Endometrial microvascular endothelial cells (primary cell): ENCODE data around the gene FZD10. TPM values are rescaled to one million over a fixed set of nuclear protein-coding genes. Genes with fewer than 3 reads are reported as not detected.

ENCODE experiments used
- in situ Hi-C: cut with HindIII; loops from 2 replicates; pipeline ENCODE4 v1.10.0; 2017; ENCODE audit warnings: low sequenced_read_pairs, low pct_unique_long_range_greater_than_20kb; ENCODE audit errors: inconsistent ontology term
- total RNA-seq: library from RNA; depleted of rRNA; stranded (reverse); fragments of >200 nt; gene quantifications from one replicate; pipeline ENCODE4 v1.2.3, GENCODE V29; 2015; ENCODE audit errors: inconsistent ontology term

The FZD10 gene, protein sequence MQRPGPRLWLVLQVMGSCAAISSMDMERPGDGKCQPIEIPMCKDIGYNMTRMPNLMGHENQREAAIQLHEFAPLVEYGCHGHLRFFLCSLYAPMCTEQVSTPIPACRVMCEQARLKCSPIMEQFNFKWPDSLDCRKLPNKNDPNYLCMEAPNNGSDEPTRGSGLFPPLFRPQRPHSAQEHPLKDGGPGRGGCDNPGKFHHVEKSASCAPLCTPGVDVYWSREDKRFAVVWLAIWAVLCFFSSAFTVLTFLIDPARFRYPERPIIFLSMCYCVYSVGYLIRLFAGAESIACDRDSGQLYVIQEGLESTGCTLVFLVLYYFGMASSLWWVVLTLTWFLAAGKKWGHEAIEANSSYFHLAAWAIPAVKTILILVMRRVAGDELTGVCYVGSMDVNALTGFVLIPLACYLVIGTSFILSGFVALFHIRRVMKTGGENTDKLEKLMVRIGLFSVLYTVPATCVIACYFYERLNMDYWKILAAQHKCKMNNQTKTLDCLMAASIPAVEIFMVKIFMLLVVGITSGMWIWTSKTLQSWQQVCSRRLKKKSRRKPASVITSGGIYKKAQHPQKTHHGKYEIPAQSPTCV
- not detected for total RNA-seq

DNA sequence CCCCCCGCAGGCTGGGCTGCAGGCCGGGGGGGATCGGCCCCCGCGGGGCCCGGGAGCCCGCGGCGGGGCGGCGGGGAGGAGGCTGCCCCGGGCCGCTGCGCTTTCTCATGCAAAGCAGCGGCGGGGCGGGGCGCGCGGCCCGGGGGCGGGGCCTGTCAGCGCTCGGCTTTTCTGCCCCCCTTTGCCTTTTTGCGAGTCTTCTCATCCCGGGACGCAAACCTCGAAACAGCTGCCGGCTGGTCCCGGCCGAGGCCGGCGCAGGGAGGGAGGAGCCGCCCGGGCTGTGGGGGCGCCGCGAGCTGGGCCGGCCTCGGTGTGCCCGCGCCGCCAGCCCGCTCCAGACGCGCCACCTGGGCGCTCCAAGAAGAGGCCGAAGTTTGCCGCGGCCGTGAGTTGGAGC lies at the start of gene FZD10:
Gene FZD10 (plus strand): TSS at position 198 of the 400 bp plus-strand sequence. CDS start 479 bp downstream, outside the sequence.
- in situ Hi-C loops: no loop called here

DNA sequence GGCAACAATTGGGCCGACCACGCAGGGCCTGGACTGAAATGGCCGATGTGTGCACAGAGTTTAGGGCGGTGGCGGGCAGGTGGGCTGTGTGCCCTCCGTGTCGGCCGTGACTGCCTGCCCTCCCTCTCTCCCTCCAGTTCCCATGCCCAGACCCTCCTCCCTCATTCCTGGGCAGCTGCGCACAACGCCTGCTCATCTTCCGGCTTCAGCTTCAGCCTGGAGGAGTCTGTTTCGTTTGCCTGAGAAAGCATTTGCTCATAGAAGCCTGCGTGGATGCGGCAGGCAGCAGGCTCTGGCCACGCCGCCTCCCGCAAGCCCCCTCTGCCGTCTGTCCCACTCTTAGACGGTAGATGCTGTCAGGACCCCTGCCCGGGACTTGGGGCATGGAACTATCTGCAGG lies 47.3 kb upstream of the FZD10 start:
- in situ Hi-C loops: no loop called here

DNA sequence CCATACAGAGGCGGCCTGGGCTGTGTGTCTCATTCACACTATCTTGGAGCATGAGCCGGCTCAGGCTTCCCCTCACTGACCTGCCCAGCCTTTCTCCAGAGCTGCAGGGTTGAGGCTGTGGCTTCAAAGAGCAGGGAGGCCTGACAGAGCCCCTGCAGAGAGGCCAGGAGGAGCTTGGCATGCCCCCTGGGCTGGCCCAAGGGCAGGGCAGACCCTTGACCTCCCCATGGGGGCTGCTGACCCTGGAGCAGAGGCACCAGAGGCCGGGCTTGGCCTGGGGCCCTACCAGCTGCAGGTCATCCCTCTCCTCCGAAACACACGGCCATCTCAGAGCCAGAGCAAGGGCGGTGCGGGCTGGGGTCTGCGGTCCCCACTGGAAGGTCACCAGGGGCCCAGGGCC lies 46.6 kb upstream of the FZD10 start:
- in situ Hi-C loops: no loop called here

DNA sequence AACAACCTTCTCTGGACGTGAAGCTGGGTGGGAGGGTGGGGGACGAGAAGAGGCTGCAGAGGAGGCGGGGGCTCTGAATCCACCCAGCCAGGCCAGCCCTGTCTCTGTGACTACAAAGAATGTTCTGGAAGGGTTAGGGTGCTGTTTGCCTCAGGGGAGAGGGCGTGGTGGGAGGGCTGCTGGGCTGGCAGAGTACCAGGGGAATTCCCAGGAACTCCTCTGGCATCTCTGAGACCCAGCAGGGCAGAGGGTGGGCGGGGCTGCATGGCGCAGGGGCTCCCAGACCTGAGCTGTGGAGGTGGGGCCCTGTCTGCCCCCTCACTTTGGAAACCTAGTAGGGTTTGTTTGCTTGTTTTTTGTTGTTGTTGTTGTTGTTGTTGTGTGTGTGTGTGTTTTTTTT lies 45.5 kb upstream of the FZD10 start:
- in situ Hi-C loops: no loop called here

DNA sequence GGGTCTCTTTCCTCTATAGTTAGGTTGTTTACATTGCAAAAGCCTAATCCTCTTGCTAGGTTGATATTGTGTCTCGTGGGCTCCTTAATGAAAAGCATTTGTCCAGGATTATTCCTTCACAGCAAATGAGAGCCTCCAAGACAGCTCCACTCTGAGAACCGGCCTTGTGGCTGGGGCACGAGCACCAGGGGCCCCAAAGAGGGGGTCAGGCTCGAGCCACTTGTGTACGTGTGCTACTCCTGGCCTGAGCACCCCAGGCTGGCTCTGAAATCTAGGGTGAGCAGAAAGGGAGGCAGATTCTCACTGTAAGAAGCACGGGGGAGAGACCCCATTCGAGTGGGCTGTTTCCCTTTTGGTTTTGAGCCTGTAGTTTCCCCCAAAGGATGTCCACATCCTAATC lies 45.0 kb upstream of the FZD10 start:
- in situ Hi-C loops: no loop called here

DNA sequence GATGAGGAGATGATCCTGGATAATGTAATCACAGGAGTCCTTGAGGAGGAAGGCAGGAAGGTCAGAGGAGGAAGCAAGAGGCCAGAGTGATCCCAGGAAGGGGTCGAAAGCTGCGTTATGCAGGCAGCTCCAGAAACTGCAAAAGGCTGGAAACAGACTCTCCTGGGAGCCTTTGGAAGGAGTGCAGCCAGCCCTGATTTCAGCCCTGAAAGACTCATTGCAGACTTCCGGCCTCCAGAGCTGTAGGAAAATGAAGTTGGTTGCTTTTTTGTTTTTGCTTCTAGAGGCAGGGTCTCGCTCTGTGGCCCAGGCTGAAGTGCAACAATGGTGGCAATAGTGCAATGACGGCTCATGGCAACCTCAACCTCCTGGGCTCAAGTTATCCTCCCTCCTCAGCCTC lies 44.6 kb upstream of the FZD10 start:
- in situ Hi-C loops: no loop called here

DNA sequence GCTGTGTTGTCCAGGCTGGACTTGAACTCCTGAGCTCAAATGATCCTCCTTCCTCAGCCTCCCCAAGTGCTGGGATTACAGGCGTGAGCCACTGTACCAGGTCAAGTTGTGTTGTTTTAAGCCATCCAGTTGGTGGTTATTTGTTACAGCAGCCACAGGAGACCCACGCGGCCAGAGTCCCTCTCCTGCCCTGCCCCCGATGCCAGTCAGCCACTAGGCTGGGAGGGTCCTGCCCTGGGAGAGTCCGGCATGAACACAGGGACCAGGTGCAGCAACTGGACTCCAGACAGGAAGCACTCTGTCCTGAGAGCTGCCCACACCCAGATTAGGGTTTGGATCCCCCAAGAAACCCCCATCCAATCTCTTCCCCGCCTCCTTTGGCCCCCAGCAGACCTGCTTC lies 44.1 kb upstream of the FZD10 start:
- in situ Hi-C loops: no loop called here

DNA sequence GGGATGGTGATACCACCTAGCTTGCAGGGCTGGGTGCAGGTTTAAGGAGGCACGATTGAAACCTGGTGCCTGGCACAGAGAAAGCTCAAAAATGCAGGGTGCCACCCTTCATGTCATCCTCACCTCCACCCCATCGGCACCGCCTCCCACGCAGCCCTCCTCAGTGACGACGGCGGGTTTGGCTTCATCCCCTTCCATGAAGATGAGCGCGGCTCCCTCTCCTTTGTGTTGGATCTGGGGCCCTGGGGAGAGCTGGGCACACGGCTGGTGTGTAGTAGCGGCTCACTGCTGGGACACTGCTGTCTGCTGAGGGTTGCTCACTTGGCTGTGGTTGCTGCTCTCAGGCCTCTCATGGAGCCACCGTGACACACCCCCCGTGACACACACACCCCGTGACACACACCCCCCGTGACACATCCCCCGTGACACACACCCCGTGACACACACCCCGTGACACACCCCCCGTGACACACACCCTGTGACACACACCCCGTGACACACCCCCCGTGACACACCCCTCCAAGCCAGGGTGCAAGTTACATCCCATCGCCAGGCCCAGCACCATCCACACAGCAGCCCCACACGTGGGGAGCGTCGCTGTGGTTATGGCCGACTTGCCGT lies 42.9 kb upstream of the FZD10 start:
- in situ Hi-C loops: no loop called here

DNA sequence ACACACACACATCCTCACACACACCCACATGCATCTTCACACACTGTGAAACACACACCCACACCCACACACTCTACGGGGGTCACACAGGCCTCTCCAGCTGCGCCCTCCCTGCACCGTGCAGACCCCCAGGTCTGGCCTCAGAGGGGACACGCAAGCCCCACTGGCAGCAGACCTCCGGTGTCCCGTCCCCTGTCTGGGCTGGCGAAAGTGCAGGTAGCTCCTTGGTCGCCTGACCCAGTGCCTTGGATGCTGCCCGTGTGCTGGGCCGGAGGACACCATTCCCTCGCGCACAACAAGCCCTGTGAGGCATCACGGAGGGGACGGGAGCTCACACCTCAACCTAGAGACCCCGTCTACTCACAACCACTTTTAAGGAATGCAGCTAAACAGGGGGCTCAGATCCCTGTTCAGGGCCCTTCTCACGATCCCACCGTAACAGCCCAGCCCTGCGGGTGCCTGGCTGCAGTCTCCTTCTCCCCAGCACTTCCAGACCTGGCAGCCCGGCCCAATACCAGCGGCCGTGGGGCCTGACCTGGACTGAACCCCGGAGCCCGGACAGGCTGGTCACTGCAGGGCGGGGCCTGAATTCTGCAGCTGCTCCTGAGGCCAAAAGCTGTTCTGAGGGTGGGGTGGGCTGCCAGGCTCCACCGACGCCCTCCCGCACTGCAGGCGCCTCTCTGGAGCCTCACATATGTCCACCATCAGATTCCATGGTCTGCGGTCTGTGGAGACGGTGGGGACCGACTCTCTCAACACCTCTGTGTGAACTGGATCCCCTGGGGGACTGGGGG lies 42.1 kb upstream of the FZD10 start:
- in situ Hi-C loops: no loop called here

DNA sequence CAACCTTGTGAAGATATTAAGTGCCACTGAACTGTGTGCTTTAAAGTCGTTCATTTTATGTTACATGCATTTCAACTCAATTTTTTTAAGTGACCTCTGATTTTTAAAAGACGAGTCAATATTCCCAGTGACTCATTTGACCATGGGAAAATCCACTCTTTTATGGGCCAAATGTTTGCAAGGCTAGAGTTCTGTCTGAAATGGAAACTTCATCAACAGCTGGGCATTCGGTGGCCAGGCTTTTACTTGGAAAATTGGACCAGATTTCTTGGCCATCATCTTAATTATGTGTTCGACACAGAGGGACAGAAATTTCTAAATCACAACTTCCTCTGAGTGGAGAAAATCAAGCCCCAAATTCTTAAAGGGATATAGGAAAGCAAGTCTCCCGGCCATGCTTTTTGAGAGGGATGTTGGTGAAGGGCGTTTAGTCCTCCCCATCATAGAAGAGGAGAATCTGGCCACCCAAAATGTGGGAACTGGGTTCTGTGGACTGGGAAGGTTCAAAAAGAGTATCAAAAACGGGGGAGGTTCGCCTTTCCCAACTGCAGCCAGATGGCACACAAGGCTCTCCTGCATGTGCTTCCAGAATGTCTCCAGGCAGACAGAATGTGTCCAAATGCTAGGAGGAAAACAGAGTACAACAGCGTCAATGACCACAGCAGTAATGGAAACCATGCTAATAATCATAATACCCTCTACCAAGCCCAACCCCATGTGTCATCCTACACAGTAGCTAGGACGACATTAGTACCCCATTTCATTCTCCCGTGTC lies 40.9 kb upstream of the FZD10 start:
- in situ Hi-C loops: no loop called here

DNA sequence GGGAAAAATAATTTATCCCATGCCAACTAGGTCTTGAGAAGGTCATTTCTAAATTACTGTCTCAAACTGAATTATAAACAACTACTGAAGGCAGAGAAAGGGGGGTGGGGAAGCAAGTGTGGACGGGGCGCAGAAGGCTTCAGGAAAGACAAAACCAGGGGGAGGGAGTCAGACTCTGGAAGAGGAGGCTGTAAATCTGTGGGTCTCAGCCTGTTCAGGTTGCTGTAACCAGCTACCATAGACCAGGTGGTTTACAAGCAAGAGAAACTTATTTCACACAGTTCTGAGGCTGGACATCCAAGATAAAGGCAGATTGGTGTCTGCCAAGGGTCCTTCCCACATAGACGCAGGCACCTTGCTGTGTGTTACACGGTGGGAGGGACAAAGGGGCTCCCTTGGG lies 39.9 kb upstream of the FZD10 start:
- in situ Hi-C loops: no loop called here

DNA sequence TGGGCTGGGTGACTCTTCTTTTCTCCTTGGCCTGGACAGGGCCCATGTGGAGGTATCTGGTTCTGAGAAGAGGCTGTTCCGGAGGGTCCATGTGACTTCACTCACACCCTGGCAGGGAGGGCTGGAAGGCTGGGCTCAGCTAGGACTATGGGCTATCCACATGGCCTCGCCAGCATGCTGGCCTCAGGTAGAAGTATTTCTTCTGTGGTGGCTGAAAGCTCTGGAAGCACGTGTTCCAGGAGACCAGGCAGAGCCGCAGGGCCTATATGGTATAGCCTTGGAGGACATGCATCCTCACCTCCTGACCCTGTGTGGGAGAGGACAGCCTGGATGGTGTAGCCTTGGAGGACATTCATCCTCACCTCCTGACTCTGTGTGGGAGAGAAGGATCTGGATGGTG lies 38.2 kb upstream of the FZD10 start:
- in situ Hi-C loops: no loop called here

DNA sequence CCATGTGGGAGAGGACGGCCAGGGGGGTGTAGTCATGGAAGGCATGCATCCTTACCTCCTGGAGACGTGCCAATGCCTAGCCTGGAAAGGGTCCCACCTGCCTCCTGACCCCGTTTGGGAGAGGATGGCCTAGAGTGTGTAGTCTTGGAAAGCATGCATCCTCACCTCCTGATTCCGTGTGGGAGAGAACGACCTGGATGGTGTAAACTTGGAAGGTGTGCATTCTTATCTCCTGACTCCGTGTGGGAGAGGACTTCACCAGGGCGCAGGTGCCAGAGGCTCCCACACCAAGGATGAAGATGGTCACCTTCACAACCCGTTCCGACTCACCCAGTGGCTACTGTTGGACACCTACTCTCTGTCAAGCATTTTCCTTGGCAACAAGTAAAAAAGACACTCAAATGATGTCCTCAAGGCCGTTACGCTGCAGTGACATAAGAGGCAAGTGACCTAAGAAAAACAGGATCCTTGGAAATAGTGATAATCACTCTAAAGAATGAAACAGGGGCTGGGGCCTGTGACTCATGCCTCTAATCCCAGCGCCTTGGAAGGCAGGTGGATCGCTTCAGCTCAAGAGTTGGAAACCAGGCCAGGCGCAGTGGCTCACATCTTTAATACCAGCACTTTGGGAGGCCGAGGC lies 37.5 kb upstream of the FZD10 start:
- in situ Hi-C loops: no loop called here

DNA sequence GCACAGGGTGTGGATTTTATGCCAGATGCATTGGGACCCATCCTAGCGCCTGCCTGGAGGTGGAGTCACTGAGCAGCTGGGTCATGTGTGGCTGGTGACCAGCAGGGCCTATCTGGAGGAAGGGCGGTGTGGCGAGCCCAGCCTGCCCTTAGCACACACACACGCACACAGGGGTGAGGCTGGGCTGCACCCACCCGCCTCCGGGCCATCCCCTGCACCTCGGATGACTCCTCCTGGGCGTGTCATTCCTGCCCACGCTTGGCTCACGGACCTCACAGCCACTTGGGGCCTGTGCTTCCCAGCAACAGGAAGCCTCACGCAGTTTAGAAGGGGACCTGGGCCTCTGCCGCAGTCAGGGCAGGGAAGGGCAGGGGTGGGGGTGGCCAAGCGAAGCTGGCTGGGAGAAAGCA lies 36.2 kb upstream of the FZD10 start:
- in situ Hi-C loops: no loop called here

DNA sequence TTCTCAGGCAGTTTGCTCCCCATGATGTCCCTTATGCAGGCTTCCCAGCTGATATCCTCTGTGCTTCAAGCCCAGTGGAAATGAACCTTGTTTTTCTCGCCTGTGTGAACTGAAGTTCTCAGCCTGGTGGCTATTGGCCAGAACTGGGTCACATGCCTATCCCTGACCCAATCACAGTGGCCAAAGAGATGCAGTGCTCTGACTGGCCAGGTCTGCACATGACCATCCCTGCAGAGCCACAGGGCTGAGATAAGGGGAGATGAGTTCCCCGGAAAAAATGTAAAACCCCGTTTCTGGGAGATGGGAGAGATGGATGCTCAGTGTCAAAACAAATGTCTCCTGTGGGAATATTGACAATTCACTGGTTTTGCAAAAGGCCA lies 34.7 kb upstream of the FZD10 start:
- in situ Hi-C loops: no loop called here

DNA sequence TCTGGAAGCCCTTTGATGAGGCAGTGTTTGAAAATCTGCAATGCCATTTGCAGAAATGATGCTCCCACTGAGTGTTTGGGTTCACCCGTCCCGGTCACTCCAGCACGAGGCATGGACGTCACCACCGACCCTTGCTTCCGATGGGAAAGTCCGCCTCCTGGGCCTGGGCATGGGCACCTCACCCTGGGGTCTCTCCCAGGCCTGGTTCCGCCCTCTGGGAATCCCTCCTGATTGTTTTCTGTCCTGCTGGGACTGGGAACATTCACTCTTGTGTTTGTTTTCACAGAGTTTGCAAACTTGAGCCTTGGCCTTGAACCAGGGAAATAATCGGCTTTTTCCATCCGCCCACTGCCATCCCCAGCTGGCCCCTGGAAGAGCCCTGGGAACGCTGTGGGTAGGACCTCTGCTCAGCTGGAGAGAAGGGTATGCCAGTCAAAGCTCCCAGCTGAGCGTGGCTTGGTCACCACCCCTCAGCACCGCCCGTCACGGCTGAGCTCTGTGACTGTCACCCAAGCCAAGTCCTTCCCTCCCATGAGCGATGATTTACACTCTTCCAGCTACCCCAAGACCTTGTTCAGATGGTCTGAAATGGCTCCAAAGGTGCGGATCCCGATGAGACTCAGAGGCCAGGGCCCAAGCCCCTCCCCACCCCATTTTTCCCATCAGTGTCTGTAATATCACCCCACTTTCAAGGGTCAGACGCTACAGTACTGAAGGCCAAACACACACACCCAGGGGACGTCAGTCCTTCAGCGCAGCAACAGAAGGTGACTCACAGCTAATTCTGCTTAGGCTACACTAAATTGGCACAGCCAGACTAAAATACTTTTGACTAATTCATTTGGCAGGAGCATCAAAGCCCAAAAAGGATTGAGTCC lies 34.1 kb upstream of the FZD10 start:
- in situ Hi-C loops: no loop called here
